Measurements from ENCODE around the gene KIRREL1.
A peak's percentile ranks its signal among the peaks of the same experiment; 100 is the strongest.

The KIRREL1 gene

DNA sequence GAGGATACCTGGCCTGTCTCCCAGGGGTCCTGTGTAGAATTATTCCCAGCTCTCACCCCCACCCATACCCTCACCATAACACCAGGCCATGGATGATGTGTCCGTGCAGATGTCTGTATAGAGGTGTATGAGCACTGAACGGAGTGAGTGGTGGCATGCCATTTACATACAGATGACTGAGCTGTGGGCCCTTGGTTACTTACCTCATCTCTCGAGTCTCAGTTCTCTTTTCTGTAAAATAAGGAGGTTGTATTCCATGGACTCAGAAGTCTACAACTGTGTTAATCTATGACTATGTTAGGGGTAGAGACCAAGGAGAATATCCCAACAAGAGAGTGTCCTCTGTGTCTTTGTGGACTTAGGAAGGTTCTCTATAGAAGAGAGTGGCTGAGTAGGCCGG lies 121.7 kb downstream of the KIRREL1 start:
- no peak for DNase-seq (ENCODE audit: low spot score)
- Histone ChIP-seq H3K27ac (no peak overlapping the region), H3K4me3 (no peak overlapping the region)
- TF ChIP-seq, protein P1, sequence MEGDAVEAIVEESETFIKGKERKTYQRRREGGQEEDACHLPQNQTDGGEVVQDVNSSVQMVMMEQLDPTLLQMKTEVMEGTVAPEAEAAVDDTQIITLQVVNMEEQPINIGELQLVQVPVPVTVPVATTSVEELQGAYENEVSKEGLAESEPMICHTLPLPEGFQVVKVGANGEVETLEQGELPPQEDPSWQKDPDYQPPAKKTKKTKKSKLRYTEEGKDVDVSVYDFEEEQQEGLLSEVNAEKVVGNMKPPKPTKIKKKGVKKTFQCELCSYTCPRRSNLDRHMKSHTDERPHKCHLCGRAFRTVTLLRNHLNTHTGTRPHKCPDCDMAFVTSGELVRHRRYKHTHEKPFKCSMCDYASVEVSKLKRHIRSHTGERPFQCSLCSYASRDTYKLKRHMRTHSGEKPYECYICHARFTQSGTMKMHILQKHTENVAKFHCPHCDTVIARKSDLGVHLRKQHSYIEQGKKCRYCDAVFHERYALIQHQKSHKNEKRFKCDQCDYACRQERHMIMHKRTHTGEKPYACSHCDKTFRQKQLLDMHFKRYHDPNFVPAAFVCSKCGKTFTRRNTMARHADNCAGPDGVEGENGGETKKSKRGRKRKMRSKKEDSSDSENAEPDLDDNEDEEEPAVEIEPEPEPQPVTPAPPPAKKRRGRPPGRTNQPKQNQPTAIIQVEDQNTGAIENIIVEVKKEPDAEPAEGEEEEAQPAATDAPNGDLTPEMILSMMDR (IDR thresholded peaks at IDR 0.05): no peak

DNA sequence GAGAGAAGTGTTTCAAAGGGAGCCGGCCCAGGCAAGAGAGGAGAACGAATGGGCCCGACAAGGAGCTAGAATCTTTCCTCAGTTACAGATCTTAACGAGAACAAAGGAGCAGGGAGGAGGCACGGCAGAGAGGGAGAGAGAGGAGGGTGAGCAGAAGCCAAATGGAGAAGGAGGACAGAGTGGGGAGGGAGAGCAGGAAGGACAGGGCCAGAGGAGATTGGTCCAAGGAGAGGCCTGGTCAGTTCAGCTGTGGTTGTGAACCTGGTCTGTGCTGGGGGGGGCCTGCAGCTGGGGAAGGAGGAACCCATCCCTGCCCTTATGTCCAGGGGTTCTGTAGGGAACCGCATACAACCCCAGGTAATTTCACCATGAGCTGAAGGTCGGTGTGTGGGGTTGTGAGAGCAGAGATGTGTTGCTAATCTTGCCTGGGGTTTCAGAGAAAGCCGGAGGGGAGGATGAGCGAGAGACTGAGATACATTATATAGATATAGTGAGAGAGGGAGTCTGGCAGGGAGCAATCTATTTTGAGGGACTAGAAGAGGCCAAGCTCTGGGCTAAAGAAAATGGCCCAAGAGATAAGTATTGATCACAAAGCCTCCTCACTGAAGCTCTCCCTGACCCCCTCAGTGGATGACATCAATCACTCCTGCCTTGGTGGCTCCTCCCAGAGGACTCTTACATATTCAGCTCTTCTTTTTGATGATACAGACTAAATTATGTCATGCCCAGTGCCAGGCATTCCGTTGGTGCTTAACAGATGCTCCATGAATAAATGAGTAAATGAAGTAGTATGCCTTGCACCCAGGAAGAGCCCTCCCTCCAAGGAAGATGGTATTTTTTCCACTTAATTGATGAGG lies 123.1 kb downstream of the KIRREL1 start:
- no peak overlapping the region for H3K4me3 ChIP-seq
- TF ChIP-seq, protein P1 (IDR thresholded peaks at IDR 0.05): no peak
- no peak for DNase-seq (ENCODE audit: low spot score)
- H3K27ac ChIP-seq: no peak overlapping the region

DNA sequence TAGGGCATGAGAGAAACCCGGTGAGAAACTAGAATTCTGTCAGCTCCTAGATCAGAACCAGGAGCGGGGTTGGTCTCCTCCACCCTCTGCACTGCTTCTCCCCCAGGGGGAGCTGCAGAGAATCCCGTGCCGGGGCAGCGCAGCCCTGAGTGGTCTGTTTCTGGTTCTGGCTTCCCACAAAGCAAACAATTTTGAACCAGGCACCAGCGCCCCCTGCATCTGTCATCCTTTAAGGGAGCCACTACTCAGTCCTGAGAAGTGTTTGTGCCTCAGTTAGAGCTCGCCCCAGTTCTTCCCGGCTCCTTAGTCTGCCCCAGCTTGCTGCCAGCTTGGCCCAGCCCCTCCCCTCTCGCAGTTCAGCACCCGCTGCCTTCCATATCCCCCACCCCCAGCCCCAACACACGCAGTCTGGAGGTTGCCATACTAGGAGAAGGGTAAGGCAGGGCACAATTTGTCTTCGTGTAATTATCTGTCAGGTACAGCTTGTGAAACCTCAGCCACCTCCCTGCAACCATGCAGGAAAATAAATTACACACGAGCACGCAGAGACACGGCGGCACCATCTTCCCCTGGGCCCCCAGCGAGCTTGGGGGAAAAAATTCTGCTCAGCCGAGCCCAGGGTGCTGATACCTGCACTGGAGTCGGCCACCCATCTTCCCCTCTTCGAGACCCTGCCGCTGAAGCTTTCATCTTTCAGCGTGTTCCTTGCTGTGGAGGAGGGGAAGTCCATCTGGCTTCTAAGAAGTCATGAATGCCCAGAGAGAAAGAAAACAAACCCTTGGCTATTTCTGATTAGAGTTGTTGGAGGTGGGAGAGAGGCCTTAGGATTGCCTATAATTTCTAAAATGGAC lies 124.6 kb downstream of the KIRREL1 start:
- no peak for DNase-seq (ENCODE audit: low spot score)
- H3K4me3 ChIP-seq: peak overlapping the region; percentile 61
- no peak overlapping the region for H3K27ac ChIP-seq
- TF ChIP-seq, protein P1 (IDR thresholded peaks at IDR 0.05): peak; percentile 38

DNA sequence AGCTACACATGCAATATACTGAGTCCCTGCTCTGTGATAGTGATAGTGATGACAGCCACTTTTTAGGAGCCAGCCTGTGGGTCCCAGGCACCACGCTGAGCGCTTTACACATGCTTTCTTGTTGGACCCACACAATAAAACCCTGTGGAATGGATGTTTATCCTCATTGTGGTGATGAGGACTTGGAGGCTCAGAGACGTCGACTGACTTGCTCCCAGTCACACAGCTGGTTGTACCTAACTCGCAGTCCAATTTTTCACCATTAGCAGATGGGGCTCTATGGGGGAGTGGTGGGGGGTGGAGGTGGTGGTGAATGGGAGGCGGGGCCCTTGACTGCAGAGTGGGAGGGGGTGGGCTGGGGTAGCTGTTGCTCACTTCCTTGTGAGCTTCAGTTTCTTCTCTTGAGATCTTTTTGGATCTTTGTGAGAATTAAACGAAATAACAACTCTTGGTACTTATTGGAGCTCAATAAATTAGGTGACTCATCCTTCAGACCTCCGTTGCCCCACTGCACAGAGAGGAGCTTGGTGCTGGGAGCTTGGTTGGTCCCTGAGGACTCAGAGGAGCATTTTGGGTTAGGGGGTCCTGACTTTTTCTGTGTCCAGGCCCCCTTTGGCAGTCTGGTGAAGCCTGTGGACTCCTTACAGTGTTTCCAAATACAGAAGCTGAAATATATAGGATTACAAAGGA lies 125.4 kb downstream of the KIRREL1 start:
- Histone ChIP-seq H3K27ac (no peak overlapping the region), H3K4me3 (no peak overlapping the region)
- no peak for DNase-seq (ENCODE audit: low spot score)
- TF ChIP-seq, protein P1 (IDR thresholded peaks at IDR 0.05): no peak

DNA sequence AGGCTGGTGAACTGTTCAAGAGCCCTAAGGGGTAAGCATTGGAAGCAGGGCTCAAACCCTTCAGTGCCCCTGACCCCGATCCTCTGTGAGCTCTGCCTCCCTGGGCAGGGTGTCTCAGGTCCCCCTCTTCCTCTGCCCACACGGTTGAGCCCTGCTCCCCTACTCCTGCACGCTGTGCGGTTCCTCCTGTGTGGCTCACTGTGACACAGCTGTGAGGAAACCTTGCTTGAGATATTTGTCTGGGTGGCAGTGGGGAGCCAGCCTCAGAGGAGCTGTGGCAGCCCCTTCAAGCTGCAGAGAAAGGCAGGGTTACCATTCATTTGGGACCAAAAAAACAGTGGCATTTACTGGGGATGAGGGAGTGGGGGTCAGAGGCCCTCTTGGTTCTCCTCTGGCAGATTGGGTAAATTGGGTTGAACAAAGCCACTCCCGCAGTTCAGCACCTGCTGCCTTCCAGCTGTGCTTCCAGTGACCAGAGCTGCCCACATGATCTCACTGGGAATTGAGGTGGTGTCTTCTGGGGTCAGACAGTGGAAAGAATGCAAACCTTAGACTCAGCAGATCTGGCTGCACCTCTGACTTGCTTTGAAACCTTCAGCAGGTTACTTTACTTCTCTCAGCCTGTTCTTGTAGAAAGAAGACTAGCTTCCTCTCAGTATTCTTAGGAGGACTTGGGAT lies 126.7 kb downstream of the KIRREL1 start:
- TF ChIP-seq, protein P1 (IDR thresholded peaks at IDR 0.05): no peak
- Histone ChIP-seq H3K4me3 (no peak overlapping the region), H3K27ac (no peak overlapping the region)
- DNase-seq (ENCODE audit: low spot score): no peak

DNA sequence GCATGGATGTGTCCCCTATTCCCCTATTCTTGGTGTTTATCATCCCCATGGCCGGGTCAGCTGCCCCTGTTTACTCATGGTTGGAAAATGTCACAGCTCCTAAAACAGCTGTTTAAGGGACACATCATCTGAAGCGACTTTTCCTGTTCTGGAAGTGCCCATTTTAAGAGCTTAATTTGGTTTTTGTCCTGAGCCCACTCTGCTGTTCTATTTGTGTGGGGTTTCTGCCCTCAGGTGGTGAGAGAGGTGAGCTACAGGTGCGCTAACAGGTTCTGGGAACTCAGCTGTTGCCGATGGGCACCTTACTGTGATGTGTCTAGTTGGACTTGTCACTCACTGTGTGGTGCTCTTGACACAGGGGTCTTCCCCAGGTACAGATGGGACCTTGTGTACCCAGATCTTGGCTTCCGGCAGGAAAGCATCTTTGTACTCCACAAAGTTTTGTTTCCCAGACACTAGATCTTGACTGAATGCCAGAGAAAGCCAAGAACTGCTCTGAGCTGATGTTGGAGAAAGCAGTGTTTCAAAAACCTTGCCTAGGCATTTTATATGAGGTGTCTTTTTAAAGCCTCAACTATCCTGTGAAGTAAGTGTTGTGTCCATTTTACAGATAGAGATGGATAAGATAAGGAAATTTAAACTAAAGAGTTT lies 128.3 kb downstream of the KIRREL1 start:
- H3K27ac ChIP-seq: no peak overlapping the region
- TF ChIP-seq, protein P1 (IDR thresholded peaks at IDR 0.05): no peak
- DNase-seq (ENCODE audit: low spot score): no peak

More for the DNA sequence above, 128.3 kb downstream of the KIRREL1 start:
- no peak overlapping the region for H3K4me3 ChIP-seq
